CD14-positive monocyte (primary cell): ENCODE measurements around the gene KAZN. TPM values are rescaled to one million over a fixed set of nuclear protein-coding genes. Genes with fewer than 3 reads are reported as not detected.

Source experiments
- DNase-seq, 3 donors: peaks; one replicate each; pipeline ENCODE4 v3.0.0-alpha.2; 2011 to 2022
- H2AFZ ChIP-seq: 2 replicates; pipeline ENCODE4 v1.6.0; 2012; ENCODE audit warnings: mild to moderate bottlenecking, low read depth, low read length, inconsistent platforms; ENCODE audit not compliant: insufficient read depth, poor library complexity, severe bottlenecking
- H3K27ac ChIP-seq, 2 donors: 1 replicate in 1 of 2; 2 replicates in 1 of 2; pipeline ENCODE4 v1.5.1; 2012 to 2013; ENCODE audit warnings: low read length in 2 of 2, control low read depth in 1 of 2, inconsistent platforms in 1 of 2, low read depth in 1 of 2, mild to moderate bottlenecking in 1 of 2
- H3K27me3 ChIP-seq, 2 donors: one replicate each; pipeline versions ENCODE4 v1.6.0 to v1.6.1; 2011 to 2013; ENCODE audit warnings: low read length in 2 of 2; ENCODE audit not compliant: control insufficient read depth in 2 of 2, insufficient read depth in 2 of 2
- H3K36me3 ChIP-seq, 2 donors: replicated peaks in 1 of 2; 1 replicate in 1 of 2; 2 replicates in 1 of 2; pipeline versions ENCODE4 v1.5.1 to v1.6.1; 2012 to 2013; ENCODE audit warnings: low read length in 2 of 2, control low read depth in 1 of 2, inconsistent platforms in 1 of 2, mild to moderate bottlenecking in 1 of 2; ENCODE audit not compliant: insufficient read depth in 2 of 2, control insufficient read depth in 1 of 2
- H3K4me1 ChIP-seq, 2 donors: 1 replicate in 1 of 2; 2 replicates in 1 of 2; pipeline versions ENCODE4 v1.5.1 to v1.6.1; 2012 to 2013; ENCODE audit warnings: low read length in 2 of 2, control low read depth in 1 of 2, inconsistent platforms in 1 of 2, mild to moderate bottlenecking in 1 of 2, moderate library complexity in 1 of 2; ENCODE audit not compliant: insufficient read depth in 2 of 2, control insufficient read depth in 1 of 2
- H3K4me2 ChIP-seq: replicated peaks from 2 replicates; pipeline ENCODE3; 2012; ENCODE audit warnings: low read length, moderate library complexity, mild to moderate bottlenecking; ENCODE audit not compliant: poor library complexity, severe bottlenecking; ENCODE audit errors: extremely low read depth
- H3K4me3 ChIP-seq, 3 experiments: fragments of 200-600 bp in 1 of 3; sonication (generic) in 1 of 3; replicated peaks in 1 of 3; 1 replicate in 2 of 3; 2 replicates in 1 of 3; pipeline ENCODE4 v1.5.1; 2011 to 2013; ENCODE audit warnings: low read length in 3 of 3, mild to moderate bottlenecking in 3 of 3, control low read depth in 2 of 3, low read depth in 2 of 3, inconsistent platforms in 1 of 3, moderate library complexity in 1 of 3
- H3K79me2 ChIP-seq: 2 replicates; pipeline ENCODE4 v1.6.0; 2012; ENCODE audit warnings: mild to moderate bottlenecking, control low read depth, inconsistent platforms, low read length, moderate library complexity; ENCODE audit not compliant: insufficient read depth
- H3K9ac ChIP-seq: 2 replicates; pipeline ENCODE4 v1.6.0; 2017; ENCODE audit warnings: low read length, mild to moderate bottlenecking; ENCODE audit not compliant: insufficient read depth, poor library complexity, severe bottlenecking
- H3K9me3 ChIP-seq, 2 donors: replicated peaks in 1 of 2; 1 replicate in 1 of 2; 2 replicates in 1 of 2; pipeline versions ENCODE4 v1.5.1 to v1.6.1; 2012 to 2013; ENCODE audit warnings: low read length in 2 of 2, control low read depth in 1 of 2; ENCODE audit not compliant: control insufficient read depth in 1 of 2, insufficient read depth in 1 of 2
- H4K20me1 ChIP-seq: 2 replicates; pipeline ENCODE4 v1.6.0; 2012; ENCODE audit warnings: mild to moderate bottlenecking, low read length, control low read depth, moderate library complexity; ENCODE audit not compliant: insufficient read depth
- H3K27ac Mint-ChIP-seq, 7 donors: one replicate each; pipeline ENCODE4 v1.8.0; 2020; ENCODE audit warnings: mild to moderate bottlenecking in 7 of 7, mixed read lengths in 7 of 7, moderate library complexity in 6 of 7, inconsistent platforms in 2 of 7
- H3K27me3 Mint-ChIP-seq, 3 donors: one replicate each; pipeline ENCODE4 v1.8.0; 2021 to 2022; ENCODE audit warnings: low read depth in 3 of 3, mild to moderate bottlenecking in 3 of 3, mixed read lengths in 3 of 3, moderate library complexity in 3 of 3, inconsistent platforms in 1 of 3
- H3K36me3 Mint-ChIP-seq, 2 donors: one replicate each; pipeline ENCODE4 v1.8.0; 2020; ENCODE audit warnings: mixed read lengths in 2 of 2, inconsistent platforms in 1 of 2, mild to moderate bottlenecking in 1 of 2
- H3K4me1 Mint-ChIP-seq: one replicate; pipeline ENCODE4 v1.8.0; 2020; ENCODE audit warnings: mild to moderate bottlenecking, mixed read lengths
- H3K4me3 Mint-ChIP-seq, 2 donors: one replicate each; pipeline ENCODE4 v1.8.0; 2020; ENCODE audit warnings: mild to moderate bottlenecking in 2 of 2, mixed read lengths in 2 of 2, moderate library complexity in 1 of 2
- H3K9me3 Mint-ChIP-seq, 7 donors: one replicate each; pipeline ENCODE4 v1.8.0; 2020 to 2022; ENCODE audit warnings: mixed read lengths in 7 of 7, mild to moderate bottlenecking in 6 of 7, moderate library complexity in 6 of 7, inconsistent platforms in 2 of 7
- WGBS: methylation state at CpG from one replicate; pipeline ENCODE4 v1.1.5; 2013; ENCODE audit warnings: missing lambda C conversion rate; ENCODE audit not compliant: insufficient coverage; 5-methylcytosine and 5-hydroxymethylcytosine counted together
- intact Hi-C, 2 donors: fragments of 100-400 bp; cut with micrococcal nuclease; formaldehyde crosslinking; loops; one replicate each; pipeline versions ENCODE4 v1.15.0 to v1.15.1; 2023
- polyA plus RNA-seq, 3 donors: library from polyadenylated mRNA; depleted of rRNA in 1 of 3; unstranded in 2 of 3; stranded (reverse) in 1 of 3; fragments of 300-500 nt in 2 of 3; fragments of >200 nt in 1 of 3; fragmentation: Illumina TruSeq in 2 of 3; gene quantifications; 1 replicate in 2 of 3; 2 replicates in 1 of 3; pipeline ENCODE4 v1.2.3, GENCODE V29; 2012 to 2021
- TF ChIP-seq, protein P1 (sequence below): fragments of 200-600 bp; IDR thresholded peaks from one replicate; pipeline ENCODE4 v1.8.0; 2022; ENCODE audit warnings: antibody characterized with exemption, mild to moderate bottlenecking

KAZN gene
- polyA plus RNA-seq, 3 donors, result not detected

- Histone ChIP-seq H3K36me3 (no peaks in the 10 kb centered on the region), H3K4me2 (no peak overlapping the region), H3K27me3 (no peaks in the 10 kb centered on the region), H4K20me1 (no peaks in the 10 kb centered on the region), H3K4me1 (no peaks in the 10 kb centered on the region), H3K9me3 (no peaks in the 10 kb centered on the region), H3K27ac (no peak overlapping the region), H2AFZ (no peak overlapping the region), H3K79me2 (no peaks in the 10 kb centered on the region), H3K4me3 (no peak overlapping the region), H3K9ac (no peak overlapping the region)
- DNase-seq, result no peak
- WGBS, result 75% methylated on average over 1 of the region's 2 CpGs
- intact Hi-C loops, result no loop called here
- H3K4me3 Mint-ChIP-seq, result no peak overlapping the region
- H3K4me1 Mint-ChIP-seq, result peaks cover 10% of the 10 kb centered on the region
- H3K27ac Mint-ChIP-seq, result no peak overlapping the region
- no peaks in the 10 kb centered on the region for H3K9me3 Mint-ChIP-seq
- H3K36me3 Mint-ChIP-seq, result no peaks in the 10 kb centered on the region
- TF ChIP-seq, protein P1, sequence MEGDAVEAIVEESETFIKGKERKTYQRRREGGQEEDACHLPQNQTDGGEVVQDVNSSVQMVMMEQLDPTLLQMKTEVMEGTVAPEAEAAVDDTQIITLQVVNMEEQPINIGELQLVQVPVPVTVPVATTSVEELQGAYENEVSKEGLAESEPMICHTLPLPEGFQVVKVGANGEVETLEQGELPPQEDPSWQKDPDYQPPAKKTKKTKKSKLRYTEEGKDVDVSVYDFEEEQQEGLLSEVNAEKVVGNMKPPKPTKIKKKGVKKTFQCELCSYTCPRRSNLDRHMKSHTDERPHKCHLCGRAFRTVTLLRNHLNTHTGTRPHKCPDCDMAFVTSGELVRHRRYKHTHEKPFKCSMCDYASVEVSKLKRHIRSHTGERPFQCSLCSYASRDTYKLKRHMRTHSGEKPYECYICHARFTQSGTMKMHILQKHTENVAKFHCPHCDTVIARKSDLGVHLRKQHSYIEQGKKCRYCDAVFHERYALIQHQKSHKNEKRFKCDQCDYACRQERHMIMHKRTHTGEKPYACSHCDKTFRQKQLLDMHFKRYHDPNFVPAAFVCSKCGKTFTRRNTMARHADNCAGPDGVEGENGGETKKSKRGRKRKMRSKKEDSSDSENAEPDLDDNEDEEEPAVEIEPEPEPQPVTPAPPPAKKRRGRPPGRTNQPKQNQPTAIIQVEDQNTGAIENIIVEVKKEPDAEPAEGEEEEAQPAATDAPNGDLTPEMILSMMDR, result no peak
- peaks cover 2 to 12% (median 5%) of the 10 kb centered on the region in 3 donors for H3K27me3 Mint-ChIP-seq
These were observed 512.4 kb downstream of the KAZN start for GRCh38 chr1:15110867-15111230.

- no peak for DNase-seq
- Histone ChIP-seq H3K36me3 (no peaks in the 10 kb centered on the region), H3K27me3 (no peaks in the 10 kb centered on the region), H4K20me1 (no peaks in the 10 kb centered on the region), H3K4me3 (no peak overlapping the region), H3K79me2 (no peaks in the 10 kb centered on the region), H3K27ac (no peak overlapping the region), H2AFZ (no peak overlapping the region), H3K9ac (no peak overlapping the region), H3K9me3 (no peaks in the 10 kb centered on the region), H3K4me2 (no peak overlapping the region), H3K4me1 (no peaks in the 10 kb centered on the region)
- H3K36me3 Mint-ChIP-seq, result no peaks in the 10 kb centered on the region
- TF ChIP-seq, protein P1, result no peak
- no peak overlapping the region for H3K27ac Mint-ChIP-seq
- H3K27me3 Mint-ChIP-seq, result peaks cover 2 to 9% (median 5%) of the 10 kb centered on the region in 3 donors
- H3K4me1 Mint-ChIP-seq, result peaks cover 7% of the 10 kb centered on the region
- no peak overlapping the region for H3K4me3 Mint-ChIP-seq
- WGBS, result no CpG with 5 or more reads among the region's 5 CpGs
- no peaks in the 10 kb centered on the region for H3K9me3 Mint-ChIP-seq
- intact Hi-C loops, result no loop called here
These were observed 514.7 kb downstream of the KAZN start for GRCh38 chr1:15113146-15113545.
